GM23338 (cell line): ENCODE results near the gene OTOA. TPM values are rescaled to one million over a fixed set of nuclear protein-coding genes. Genes with fewer than 3 reads are reported as not detected.

ENCODE experiments used
- ATAC-seq: fragments of 200-7000 bp; cut with Tn5 transposase; 3 replicates; pipeline ENCODE4 v1.9.1; 2020
- DNase-seq: peaks from one replicate; pipeline ENCODE4 v3.0.0-alpha.2; 2015; ENCODE audit warnings: low spot score
- H2AFZ ChIP-seq: fragments of 200-600 bp; sonication (generic); 2 replicates; pipeline ENCODE4 v1.8.0; 2016; ENCODE audit warnings: antibody characterized with exemption, mild to moderate bottlenecking, moderate library complexity
- H3F3A ChIP-seq: fragments of 200-600 bp; sonication (generic); replicated peaks from 2 replicates; pipeline ENCODE4 v1.8.0; 2017; ENCODE audit warnings: antibody characterized with exemption, mixed run types, low read depth
- H3K27ac ChIP-seq: fragments of 200-600 bp; sonication (generic); 2 replicates; pipeline ENCODE4 v1.6.1; 2016; ENCODE audit warnings: low read depth
- H3K27me3 ChIP-seq: fragments of 200-600 bp; sonication (generic); 2 replicates; pipeline ENCODE4 v1.8.0; 2016; ENCODE audit warnings: mild to moderate bottlenecking, mixed run types, moderate library complexity; ENCODE audit not compliant: insufficient read depth
- H3K36me3 ChIP-seq: fragments of 200-600 bp; sonication (generic); 2 replicates; pipeline ENCODE4 v1.8.0; 2016; ENCODE audit warnings: mild to moderate bottlenecking; ENCODE audit not compliant: insufficient read depth
- H3K4me1 ChIP-seq: fragments of 200-600 bp; sonication (generic); 2 replicates; pipeline ENCODE4 v1.8.0; 2016; ENCODE audit warnings: mild to moderate bottlenecking, moderate library complexity; ENCODE audit not compliant: insufficient read depth
- H3K4me2 ChIP-seq: fragments of 200-600 bp; sonication (generic); 2 replicates; pipeline ENCODE4 v1.7.1; 2017; ENCODE audit warnings: mixed run types
- H3K4me3 ChIP-seq: fragments of 200-600 bp; sonication (generic); 2 replicates; pipeline ENCODE4 v1.6.1; 2016; ENCODE audit warnings: mixed run types
- H3K79me2 ChIP-seq: fragments of 200-600 bp; sonication (generic); replicated peaks from 2 replicates; pipeline ENCODE4 v1.8.0; 2017; ENCODE audit warnings: mild to moderate bottlenecking; ENCODE audit not compliant: insufficient read depth
- H3K9me2 ChIP-seq: fragments of 200-600 bp; sonication (generic); 2 replicates; pipeline ENCODE4 v1.8.0; 2017; ENCODE audit not compliant: insufficient read depth
- H4K20me1 ChIP-seq: fragments of 200-600 bp; sonication (generic); replicated peaks from 2 replicates; pipeline ENCODE4 v1.8.0; 2017; ENCODE audit warnings: mild to moderate bottlenecking; ENCODE audit not compliant: insufficient read depth
- H3K27ac Mint-ChIP-seq: 2 replicates; pipeline ENCODE4 v1.8.0; 2020; ENCODE audit warnings: inconsistent platforms, mild to moderate bottlenecking, moderate library complexity, mixed read lengths
- H3K27me3 Mint-ChIP-seq: 3 replicates; pipeline ENCODE4 v1.8.0; 2022; ENCODE audit warnings: low read depth, mild to moderate bottlenecking, moderate library complexity, mixed read lengths, inconsistent platforms; ENCODE audit not compliant: insufficient read depth, poor library complexity
- H3K36me3 Mint-ChIP-seq: 3 replicates; pipeline ENCODE4 v1.8.0; 2021; ENCODE audit warnings: low read depth, mild to moderate bottlenecking, inconsistent platforms, moderate library complexity, mixed read lengths
- H3K4me1 Mint-ChIP-seq: 3 replicates; pipeline ENCODE4 v1.8.0; 2020; ENCODE audit warnings: mild to moderate bottlenecking, inconsistent platforms, mixed read lengths
- H3K4me3 Mint-ChIP-seq: 3 replicates; pipeline ENCODE4 v1.8.0; 2021; ENCODE audit warnings: moderate library complexity, mild to moderate bottlenecking, inconsistent platforms, mixed read lengths
- H3K9me3 Mint-ChIP-seq: 3 replicates; pipeline ENCODE4 v1.8.0; 2020; ENCODE audit warnings: moderate library complexity, mild to moderate bottlenecking, inconsistent platforms, mixed read lengths
- CREB1 ChIP-seq: fragments of 250-450 bp; sonication (Bioruptor Pico); IDR thresholded peaks from 2 replicates; pipeline ENCODE4 v1.5.0; 2020; ENCODE audit warnings: low read depth, mild to moderate bottlenecking, moderate library complexity
- EZH2 ChIP-seq: fragments of 200-600 bp; sonication (generic); IDR thresholded peaks from one replicate; pipeline ENCODE4 v1.8.0; 2017; ENCODE audit warnings: antibody characterized with exemption, mild to moderate bottlenecking, low read depth; ENCODE audit not compliant: unreplicated experiment
- JUNB ChIP-seq: IDR thresholded peaks from one replicate; pipeline ENCODE4 v1.6.1; 2016; ENCODE audit warnings: antibody characterized with exemption; ENCODE audit not compliant: unreplicated experiment
- NANOG ChIP-seq: IDR thresholded peaks from 2 replicates; pipeline ENCODE4 v1.6.1; 2016; ENCODE audit warnings: antibody characterized with exemption, borderline replicate concordance
- POLR2AphosphoS5 ChIP-seq: IDR thresholded peaks from 2 replicates; pipeline ENCODE4 v1.6.1; 2016; ENCODE audit warnings: antibody characterized with exemption, low read depth
- STAT1 ChIP-seq: IDR thresholded peaks from one replicate; pipeline ENCODE4 v1.6.1; 2016; ENCODE audit warnings: antibody characterized with exemption; ENCODE audit not compliant: unreplicated experiment
- ZNF114 ChIP-seq: fragments of 250-450 bp; sonication (Bioruptor Pico); IDR thresholded peaks from 2 replicates; pipeline ENCODE4 v1.5.0; 2020; ENCODE audit warnings: mild to moderate bottlenecking, moderate library complexity
- ZNF331 ChIP-seq: fragments of 250-450 bp; sonication (Bioruptor Pico); IDR thresholded peaks from 2 replicates; pipeline ENCODE4 v1.5.0; 2020; ENCODE audit warnings: low read depth, mild to moderate bottlenecking, moderate library complexity
- polyA plus RNA-seq: library from polyadenylated mRNA; unstranded; fragments of >200 nt; fragmentation: Nextera tagmentation; extraction: Ambion mirVana; gene quantifications from 2 replicates; pipeline ENCODE4 v1.2.1, GENCODE V29; 2016
- total RNA-seq: library from RNA; depleted of rRNA; stranded (reverse); fragments of >200 nt; shearing (Covaris generic); gene quantifications from 2 replicates; pipeline ENCODE4 v1.2.3, GENCODE V29; 2014
- TF ChIP-seq, protein P1 (sequence below): IDR thresholded peaks from one replicate; pipeline ENCODE4 v1.6.1; 2018; ENCODE audit warnings: antibody characterized with exemption; ENCODE audit not compliant: unreplicated experiment
- TF ChIP-seq, protein P2 (sequence below): IDR thresholded peaks from 2 replicates; pipeline ENCODE4 v1.6.1; 2016; ENCODE audit warnings: antibody characterized with exemption
- TF ChIP-seq, protein P3 (sequence below): fragments of 250-450 bp; sonication (Bioruptor Pico); IDR thresholded peaks from 2 replicates; pipeline ENCODE4 v1.5.0; 2020; ENCODE audit warnings: mild to moderate bottlenecking, moderate library complexity
- TF ChIP-seq, protein P4 (sequence below), 2 experiments: fragments of 200-600 bp in 1 of 2; sonication (generic) in 1 of 2; conservative IDR thresholded peaks; 2 replicates each; pipeline versions ENCODE4 v1.5.1 to v1.6.1; 2016 to 2017; ENCODE audit warnings: antibody characterized with exemption in 2 of 2, low read depth in 2 of 2, mild to moderate bottlenecking in 2 of 2, moderate library complexity in 1 of 2

OTOA gene
- total and polyA plus RNA-seq, 2 experiments from 2014 or later: 0.16 to 0.17 TPM

DNA sequence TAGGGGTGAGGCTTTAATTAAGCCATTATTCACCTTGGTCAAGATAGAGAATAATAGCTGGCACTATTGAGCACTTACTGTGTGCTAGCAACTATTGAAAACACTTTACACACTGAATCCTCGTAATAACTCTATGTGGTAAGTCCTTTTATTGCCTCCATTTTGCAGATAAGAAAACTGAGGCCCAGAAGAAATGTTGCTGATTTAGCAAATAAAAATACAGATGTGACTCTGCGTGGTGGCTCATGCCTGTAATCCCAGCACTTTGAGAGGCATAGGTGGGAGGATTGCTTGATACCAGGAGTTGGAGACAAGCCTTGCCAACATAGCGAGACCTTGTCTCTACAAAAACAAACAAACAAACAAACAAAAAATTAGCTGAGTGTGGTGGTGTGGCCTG is 19.4 kb downstream of the OTOA start (continued):
- TF ChIP-seq, protein P1, sequence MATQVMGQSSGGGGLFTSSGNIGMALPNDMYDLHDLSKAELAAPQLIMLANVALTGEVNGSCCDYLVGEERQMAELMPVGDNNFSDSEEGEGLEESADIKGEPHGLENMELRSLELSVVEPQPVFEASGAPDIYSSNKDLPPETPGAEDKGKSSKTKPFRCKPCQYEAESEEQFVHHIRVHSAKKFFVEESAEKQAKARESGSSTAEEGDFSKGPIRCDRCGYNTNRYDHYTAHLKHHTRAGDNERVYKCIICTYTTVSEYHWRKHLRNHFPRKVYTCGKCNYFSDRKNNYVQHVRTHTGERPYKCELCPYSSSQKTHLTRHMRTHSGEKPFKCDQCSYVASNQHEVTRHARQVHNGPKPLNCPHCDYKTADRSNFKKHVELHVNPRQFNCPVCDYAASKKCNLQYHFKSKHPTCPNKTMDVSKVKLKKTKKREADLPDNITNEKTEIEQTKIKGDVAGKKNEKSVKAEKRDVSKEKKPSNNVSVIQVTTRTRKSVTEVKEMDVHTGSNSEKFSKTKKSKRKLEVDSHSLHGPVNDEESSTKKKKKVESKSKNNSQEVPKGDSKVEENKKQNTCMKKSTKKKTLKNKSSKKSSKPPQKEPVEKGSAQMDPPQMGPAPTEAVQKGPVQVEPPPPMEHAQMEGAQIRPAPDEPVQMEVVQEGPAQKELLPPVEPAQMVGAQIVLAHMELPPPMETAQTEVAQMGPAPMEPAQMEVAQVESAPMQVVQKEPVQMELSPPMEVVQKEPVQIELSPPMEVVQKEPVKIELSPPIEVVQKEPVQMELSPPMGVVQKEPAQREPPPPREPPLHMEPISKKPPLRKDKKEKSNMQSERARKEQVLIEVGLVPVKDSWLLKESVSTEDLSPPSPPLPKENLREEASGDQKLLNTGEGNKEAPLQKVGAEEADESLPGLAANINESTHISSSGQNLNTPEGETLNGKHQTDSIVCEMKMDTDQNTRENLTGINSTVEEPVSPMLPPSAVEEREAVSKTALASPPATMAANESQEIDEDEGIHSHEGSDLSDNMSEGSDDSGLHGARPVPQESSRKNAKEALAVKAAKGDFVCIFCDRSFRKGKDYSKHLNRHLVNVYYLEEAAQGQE: no peak
- TF ChIP-seq ZNF114 (no peak), JUNB (no peak)
- TF ChIP-seq, protein P2, sequence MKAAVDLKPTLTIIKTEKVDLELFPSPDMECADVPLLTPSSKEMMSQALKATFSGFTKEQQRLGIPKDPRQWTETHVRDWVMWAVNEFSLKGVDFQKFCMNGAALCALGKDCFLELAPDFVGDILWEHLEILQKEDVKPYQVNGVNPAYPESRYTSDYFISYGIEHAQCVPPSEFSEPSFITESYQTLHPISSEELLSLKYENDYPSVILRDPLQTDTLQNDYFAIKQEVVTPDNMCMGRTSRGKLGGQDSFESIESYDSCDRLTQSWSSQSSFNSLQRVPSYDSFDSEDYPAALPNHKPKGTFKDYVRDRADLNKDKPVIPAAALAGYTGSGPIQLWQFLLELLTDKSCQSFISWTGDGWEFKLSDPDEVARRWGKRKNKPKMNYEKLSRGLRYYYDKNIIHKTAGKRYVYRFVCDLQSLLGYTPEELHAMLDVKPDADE: no peak

DNA sequence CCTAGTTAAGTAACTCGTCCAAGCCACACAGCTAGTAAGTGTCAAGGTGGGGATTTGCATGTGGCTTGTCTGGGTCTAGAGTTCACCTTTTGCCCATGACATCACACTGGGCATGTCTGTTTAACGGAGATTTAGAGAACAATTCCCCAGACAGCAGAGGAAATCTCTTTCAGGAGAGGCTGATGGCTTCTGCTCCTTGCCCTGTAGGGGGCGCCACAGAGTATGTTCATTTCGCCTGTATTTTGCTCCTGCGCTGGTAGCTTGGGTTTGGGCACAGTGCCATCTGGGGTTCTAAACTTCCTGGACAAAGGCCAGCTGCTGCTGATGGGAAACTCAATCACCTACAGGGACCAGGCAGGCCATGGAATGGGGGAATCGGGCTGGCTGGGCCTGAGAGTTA is 20.4 kb downstream of the OTOA start:
- H3K4me2 ChIP-seq: no peak overlapping the region
- H3K27me3 ChIP-seq: no peaks in the 10 kb centered on the region
- Mint-ChIP-seq H3K27me3 (peaks cover 7% of the 10 kb centered on the region), H3K27ac (no peak overlapping the region), H3K36me3 (no peaks in the 10 kb centered on the region), H3K4me3 (no peak overlapping the region), H3K4me1 (no peaks in the 10 kb centered on the region), H3K9me3 (peaks cover 2% of the 10 kb centered on the region; the same call in 1 of the 3 replicates)
- H3K79me2 ChIP-seq: no peaks in the 10 kb centered on the region
- H3K4me3 ChIP-seq: no peak overlapping the region
- H4K20me1 ChIP-seq: no peaks in the 10 kb centered on the region
- H3F3A ChIP-seq: no peaks in the 10 kb centered on the region
- H3K36me3 ChIP-seq: no peaks in the 10 kb centered on the region
- H3K9me2 ChIP-seq: no peaks in the 10 kb centered on the region
- H3K27ac ChIP-seq: no peak overlapping the region
- no peaks in the 10 kb centered on the region for H3K4me1 ChIP-seq
- DNase-seq (peak; percentile 72), ATAC-seq (peak; percentile 56; the same call in 2 of the 3 replicates)
- H2AFZ ChIP-seq: no peak overlapping the region
- TF ChIP-seq POLR2AphosphoS5: no peak
- no peak for TF ChIP-seq ZNF331 (CRISPR knock-in tag)
- no peak for TF ChIP-seq CREB1 (CRISPR knock-in tag)
- no peak for TF ChIP-seq ZNF114
- TF ChIP-seq, protein P3, sequence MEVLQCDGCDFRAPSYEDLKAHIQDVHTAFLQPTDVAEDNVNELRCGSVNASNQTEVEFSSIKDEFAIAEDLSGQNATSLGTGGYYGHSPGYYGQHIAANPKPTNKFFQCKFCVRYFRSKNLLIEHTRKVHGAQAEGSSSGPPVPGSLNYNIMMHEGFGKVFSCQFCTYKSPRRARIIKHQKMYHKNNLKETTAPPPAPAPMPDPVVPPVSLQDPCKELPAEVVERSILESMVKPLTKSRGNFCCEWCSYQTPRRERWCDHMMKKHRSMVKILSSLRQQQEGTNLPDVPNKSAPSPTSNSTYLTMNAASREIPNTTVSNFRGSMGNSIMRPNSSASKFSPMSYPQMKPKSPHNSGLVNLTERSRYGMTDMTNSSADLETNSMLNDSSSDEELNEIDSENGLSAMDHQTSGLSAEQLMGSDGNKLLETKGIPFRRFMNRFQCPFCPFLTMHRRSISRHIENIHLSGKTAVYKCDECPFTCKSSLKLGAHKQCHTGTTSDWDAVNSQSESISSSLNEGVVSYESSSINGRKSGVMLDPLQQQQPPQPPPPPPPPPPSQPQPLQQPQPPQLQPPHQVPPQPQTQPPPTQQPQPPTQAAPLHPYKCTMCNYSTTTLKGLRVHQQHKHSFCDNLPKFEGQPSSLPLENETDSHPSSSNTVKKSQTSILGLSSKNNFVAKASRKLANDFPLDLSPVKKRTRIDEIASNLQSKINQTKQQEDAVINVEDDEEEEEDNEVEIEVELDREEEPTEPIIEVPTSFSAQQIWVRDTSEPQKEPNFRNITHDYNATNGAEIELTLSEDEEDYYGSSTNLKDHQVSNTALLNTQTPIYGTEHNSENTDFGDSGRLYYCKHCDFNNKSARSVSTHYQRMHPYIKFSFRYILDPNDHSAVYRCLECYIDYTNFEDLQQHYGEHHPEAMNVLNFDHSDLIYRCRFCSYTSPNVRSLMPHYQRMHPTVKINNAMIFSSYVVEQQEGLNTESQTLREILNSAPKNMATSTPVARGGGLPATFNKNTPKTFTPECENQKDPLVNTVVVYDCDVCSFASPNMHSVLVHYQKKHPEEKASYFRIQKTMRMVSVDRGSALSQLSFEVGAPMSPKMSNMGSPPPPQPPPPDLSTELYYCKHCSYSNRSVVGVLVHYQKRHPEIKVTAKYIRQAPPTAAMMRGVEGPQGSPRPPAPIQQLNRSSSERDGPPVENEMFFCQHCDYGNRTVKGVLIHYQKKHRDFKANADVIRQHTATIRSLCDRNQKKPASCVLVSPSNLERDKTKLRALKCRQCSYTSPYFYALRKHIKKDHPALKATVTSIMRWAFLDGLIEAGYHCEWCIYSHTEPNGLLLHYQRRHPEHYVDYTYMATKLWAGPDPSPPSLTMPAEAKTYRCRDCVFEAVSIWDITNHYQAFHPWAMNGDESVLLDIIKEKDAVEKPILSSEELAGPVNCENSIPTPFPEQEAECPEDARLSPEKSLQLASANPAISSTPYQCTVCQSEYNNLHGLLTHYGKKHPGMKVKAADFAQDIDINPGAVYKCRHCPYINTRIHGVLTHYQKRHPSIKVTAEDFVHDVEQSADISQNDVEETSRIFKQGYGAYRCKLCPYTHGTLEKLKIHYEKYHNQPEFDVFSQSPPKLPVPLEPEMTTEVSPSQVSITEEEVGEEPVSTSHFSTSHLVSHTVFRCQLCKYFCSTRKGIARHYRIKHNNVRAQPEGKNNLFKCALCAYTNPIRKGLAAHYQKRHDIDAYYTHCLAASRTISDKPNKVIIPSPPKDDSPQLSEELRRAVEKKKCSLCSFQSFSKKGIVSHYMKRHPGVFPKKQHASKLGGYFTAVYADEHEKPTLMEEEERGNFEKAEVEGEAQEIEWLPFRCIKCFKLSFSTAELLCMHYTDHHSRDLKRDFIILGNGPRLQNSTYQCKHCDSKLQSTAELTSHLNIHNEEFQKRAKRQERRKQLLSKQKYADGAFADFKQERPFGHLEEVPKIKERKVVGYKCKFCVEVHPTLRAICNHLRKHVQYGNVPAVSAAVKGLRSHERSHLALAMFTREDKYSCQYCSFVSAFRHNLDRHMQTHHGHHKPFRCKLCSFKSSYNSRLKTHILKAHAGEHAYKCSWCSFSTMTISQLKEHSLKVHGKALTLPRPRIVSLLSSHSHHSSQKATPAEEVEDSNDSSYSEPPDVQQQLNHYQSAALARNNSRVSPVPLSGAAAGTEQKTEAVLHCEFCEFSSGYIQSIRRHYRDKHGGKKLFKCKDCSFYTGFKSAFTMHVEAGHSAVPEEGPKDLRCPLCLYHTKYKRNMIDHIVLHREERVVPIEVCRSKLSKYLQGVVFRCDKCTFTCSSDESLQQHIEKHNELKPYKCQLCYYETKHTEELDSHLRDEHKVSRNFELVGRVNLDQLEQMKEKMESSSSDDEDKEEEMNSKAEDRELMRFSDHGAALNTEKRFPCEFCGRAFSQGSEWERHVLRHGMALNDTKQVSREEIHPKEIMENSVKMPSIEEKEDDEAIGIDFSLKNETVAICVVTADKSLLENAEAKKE (CRISPR knock-in tag): no peak
- TF ChIP-seq, protein P2: no peak
- TF ChIP-seq STAT1: no peak
- no peak for TF ChIP-seq EZH2
- TF ChIP-seq, protein P4, sequence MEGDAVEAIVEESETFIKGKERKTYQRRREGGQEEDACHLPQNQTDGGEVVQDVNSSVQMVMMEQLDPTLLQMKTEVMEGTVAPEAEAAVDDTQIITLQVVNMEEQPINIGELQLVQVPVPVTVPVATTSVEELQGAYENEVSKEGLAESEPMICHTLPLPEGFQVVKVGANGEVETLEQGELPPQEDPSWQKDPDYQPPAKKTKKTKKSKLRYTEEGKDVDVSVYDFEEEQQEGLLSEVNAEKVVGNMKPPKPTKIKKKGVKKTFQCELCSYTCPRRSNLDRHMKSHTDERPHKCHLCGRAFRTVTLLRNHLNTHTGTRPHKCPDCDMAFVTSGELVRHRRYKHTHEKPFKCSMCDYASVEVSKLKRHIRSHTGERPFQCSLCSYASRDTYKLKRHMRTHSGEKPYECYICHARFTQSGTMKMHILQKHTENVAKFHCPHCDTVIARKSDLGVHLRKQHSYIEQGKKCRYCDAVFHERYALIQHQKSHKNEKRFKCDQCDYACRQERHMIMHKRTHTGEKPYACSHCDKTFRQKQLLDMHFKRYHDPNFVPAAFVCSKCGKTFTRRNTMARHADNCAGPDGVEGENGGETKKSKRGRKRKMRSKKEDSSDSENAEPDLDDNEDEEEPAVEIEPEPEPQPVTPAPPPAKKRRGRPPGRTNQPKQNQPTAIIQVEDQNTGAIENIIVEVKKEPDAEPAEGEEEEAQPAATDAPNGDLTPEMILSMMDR (conservative IDR thresholded peaks at IDR 0.05; ENCODE audit: low read depth in 2 of 2): peak; percentile 75 to 93
- no peak for TF ChIP-seq JUNB
- no peak for TF ChIP-seq NANOG
